Measurements from ENCODE around the gene KLHL21. TPM values are rescaled to one million over a fixed set of nuclear protein-coding genes. Genes with fewer than 3 reads are reported as not detected.

The KLHL21 gene
- total and polyA plus RNA-seq, 10 of the 15 experiments (the other 5 are each of a cell fraction or from before 2014, with no cell fraction given) = 0.76 to 12.2 (median 5.2) TPM

DNA sequence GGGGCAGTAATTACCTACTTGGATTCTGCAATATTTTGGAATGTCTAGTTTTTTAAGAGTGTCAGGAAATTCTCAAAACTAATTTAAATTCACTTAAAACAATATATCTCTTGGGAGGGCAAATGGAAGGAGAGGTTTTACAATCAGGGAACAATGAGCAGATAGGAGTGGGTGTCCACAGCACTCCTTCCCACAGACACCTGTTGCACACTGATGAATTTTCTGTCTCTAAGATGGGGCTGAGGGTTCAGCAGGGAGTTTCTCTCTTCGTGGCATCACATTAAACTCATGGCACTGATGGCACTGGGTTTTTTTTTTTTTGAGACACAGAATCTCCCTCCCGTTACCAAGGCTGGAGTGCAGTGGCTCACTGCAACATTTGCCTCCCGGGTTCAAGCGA, 16.4 kb upstream of the KLHL21 start:
- no TSS peak for BruUV-seq (replicated peaks)
- H3K9me3 ChIP-seq (replicated peaks; ENCODE audit: control insufficient read depth, insufficient read depth, low read length) = no peaks in the 10 kb centered on the region
- in situ Hi-C loops (cut with MboI) = no loop called here
- no peaks in the 10 kb centered on the region for H3K4me1 ChIP-seq (ENCODE audit: control insufficient read depth, insufficient read depth, low read length)
- TF ChIP-seq STAT1 (conservative IDR thresholded peaks at IDR 0.05) (no peak), EZH2 (IDR thresholded peaks at IDR 0.05; ENCODE audit: borderline replicate concordance, control insufficient read depth, low read depth, low read length) (no peak), ETV6 (conservative IDR thresholded peaks at IDR 0.05 in 1 of 2, IDR thresholded peaks at IDR 0.05 in 1 of 2; ENCODE audit: borderline replicate concordance in 1 of 2, low read depth in 1 of 2) (no peak), SP1 (IDR thresholded peaks at IDR 0.05; ENCODE audit: low read depth, low read length) (no peak)
- TF ChIP-seq, protein P1, sequence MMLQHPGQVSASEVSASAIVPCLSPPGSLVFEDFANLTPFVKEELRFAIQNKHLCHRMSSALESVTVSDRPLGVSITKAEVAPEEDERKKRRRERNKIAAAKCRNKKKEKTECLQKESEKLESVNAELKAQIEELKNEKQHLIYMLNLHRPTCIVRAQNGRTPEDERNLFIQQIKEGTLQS (IDR thresholded peaks at IDR 0.05; ENCODE audit: borderline replicate concordance, extremely low read depth, low read depth, low read length) = no peak
- H3K4me2 ChIP-seq (ENCODE audit: control insufficient read depth, insufficient read depth) = no peak overlapping the region
- H3K9ac ChIP-seq (ENCODE audit: control insufficient read depth, insufficient read depth, low read length) = no peak overlapping the region
- no peak overlapping the region for H2AFZ ChIP-seq (ENCODE audit: control insufficient read depth, low read depth, low read length)
- no peak for FAIRE-seq
- POLR2A ChIA-PET = interaction anchor here (1.0 kb wide), 1 partner anchor 106 kb away, joined by 3 read pairs; no protein-coding TSS in a partner anchor
- no peak for ATAC-seq
- RAD21 ChIA-PET (ENCODE audit: unreplicated experiment) = no interaction called here
- intact Hi-C loops (cut with micrococcal nuclease; ENCODE audit: unreplicated experiment) = loop anchor here (10.0 kb wide), 1 partner anchor 166 kb away; the partner anchor contains the start of gene CAMTA1
- no peak for DNase-seq (ENCODE audit: low read depth, low spot score)
- H3K27me3 ChIP-seq (replicated peaks in 1 of 2; ENCODE audit: control insufficient read depth in 2 of 2, insufficient read depth in 2 of 2, low read length in 1 of 2) = no peaks in the 10 kb centered on the region
- H3K27ac ChIP-seq (ENCODE audit: control insufficient read depth, insufficient read depth) = no peak overlapping the region
- no peaks in the 10 kb centered on the region for H4K20me1 ChIP-seq (ENCODE audit: control insufficient read depth, insufficient read depth)
- H3K36me3 ChIP-seq (ENCODE audit: control insufficient read depth in 2 of 2, insufficient read depth in 2 of 2, low read length in 1 of 2) = peaks cover 9 to 19% of the 10 kb centered on the region in 2 experiments; a peak in 3 of 4 replicates
- peaks cover 18% of the 10 kb centered on the region for H3K79me2 ChIP-seq (ENCODE audit: control insufficient read depth, insufficient read depth, low read length)
- H3K4me3 ChIP-seq = no peak overlapping the region
- SMC1A ChIA-PET (ENCODE audit: uncharacterized antibody, unreplicated experiment) = no interaction called here
- CTCF ChIA-PET = no interaction called here
- WGBS (ENCODE audit: insufficient coverage, insufficient replicate concordance, low lambda C conversion rate, missing lambda C conversion rate) = 100% methylated on average over 4 of the region's 4 CpGs

Data from GM12878 (cell line).